ENCODE results near the gene CA10.

CA10 gene

GRCh38 chr17:51597345-51597744 lies 561.2 kb downstream of the CA10 start:
- DNase-seq (ENCODE audit: low read depth): no peak

GRCh38 chr17:51595826-51596398 lies 562.6 kb downstream of the CA10 start:
- DNase-seq (ENCODE audit: low read depth): no peak

DNA sequence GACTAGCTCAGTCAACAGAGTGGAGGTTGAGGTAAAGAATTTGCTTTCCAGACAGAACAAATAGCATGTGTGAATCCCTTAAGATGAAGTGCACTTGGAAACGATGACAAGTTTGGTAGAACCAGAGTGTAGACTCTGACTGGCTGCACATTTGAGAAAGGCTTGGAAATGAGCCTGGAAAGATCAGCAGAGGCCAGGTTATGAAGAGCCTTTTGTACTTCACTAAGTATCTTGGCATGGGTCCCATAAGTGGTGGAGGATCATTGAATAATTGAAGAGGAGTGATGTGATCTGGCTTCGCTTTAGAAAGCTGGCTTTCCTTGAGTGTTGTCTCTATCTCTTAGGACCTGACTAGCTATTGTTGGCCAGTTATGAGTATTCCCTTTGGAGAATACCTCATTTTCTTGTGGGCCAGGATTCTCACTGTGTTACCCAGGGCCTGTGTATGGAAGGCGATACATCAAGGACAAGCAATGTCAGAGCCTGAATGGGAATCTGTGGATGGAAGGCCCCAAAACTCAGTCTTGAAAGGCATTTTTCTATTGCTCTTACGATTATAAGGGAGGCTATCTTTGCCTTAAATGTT lies 568.4 kb downstream of the CA10 start:
- DNase-seq (ENCODE audit: low read depth): no peak

GRCh38 chr17:51588063-51588462 lies 570.5 kb downstream of the CA10 start:
- DNase-seq (ENCODE audit: low read depth): no peak

- DNase-seq (ENCODE audit: low read depth): no peak
These were observed 571.0 kb downstream of the CA10 start for GRCh38 chr17:51587516-51587915.

DNA sequence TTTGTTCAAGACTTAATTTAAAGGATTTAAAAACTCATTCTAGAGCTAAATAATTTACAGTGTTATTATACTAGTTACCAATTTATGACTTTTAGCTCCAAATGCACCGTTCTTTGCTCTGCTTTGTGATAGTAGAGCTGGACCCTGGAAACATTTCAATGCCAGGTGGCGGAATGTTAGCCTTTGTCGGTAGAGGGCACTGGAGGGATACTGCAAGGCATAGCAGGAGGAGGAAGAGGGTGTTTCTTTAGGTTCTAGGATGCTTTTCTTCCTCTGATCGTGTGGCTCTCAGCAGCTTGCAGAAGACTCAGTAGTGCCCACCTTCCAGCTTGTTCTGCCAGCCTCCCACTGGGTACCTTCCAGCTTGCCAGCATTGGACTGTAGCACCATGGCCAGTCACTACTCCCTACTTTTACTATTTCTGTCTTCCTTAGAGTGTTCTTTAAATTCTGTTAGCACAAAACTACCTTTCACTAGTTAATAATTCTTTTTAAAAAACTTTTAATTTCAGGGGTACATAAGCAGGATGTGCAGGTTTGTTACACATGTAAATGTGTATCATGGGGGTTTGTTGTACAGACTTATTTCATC lies 572.9 kb downstream of the CA10 start:
- DNase-seq (ENCODE audit: low read depth): no peak

- no peak for DNase-seq (ENCODE audit: low read depth)
These were observed 577.6 kb downstream of the CA10 start for GRCh38 chr17:51580869-51581268.
